Activated naive CD4-positive, alpha-beta T cell treated with anti-CD3 and anti-CD28 coated beads for 36 hours (primary cell): ENCODE results near the gene MYO6. TPM values are rescaled to one million over a fixed set of nuclear protein-coding genes. Genes with fewer than 3 reads are reported as not detected.

ENCODE experiments used
- CTCF ChIA-PET: fragments of 350-600 bp; sonication (Branson Sonifier 250); formaldehyde crosslinking; loops from one replicate; lab custom pipeline; 2021; ENCODE audit warnings: antibody characterized with exemption; lab: Charles Lee
- DNase-seq: peaks from one replicate; pipeline ENCODE4 v3.0.0-alpha.2; 2020
- H3K27ac Mint-ChIP-seq: one replicate; pipeline ENCODE4 v1.8.0; 2021; ENCODE audit warnings: mild to moderate bottlenecking, mixed read lengths
- H3K27me3 Mint-ChIP-seq: one replicate; pipeline ENCODE4 v1.8.0; 2021; ENCODE audit warnings: low read depth, mixed read lengths
- H3K36me3 Mint-ChIP-seq: one replicate; pipeline ENCODE4 v1.8.0; 2021; ENCODE audit warnings: low read depth, mixed read lengths
- H3K4me1 Mint-ChIP-seq: one replicate; pipeline ENCODE4 v1.8.0; 2021; ENCODE audit warnings: low read depth, mixed read lengths
- H3K4me3 Mint-ChIP-seq: one replicate; pipeline ENCODE4 v1.8.0; 2021; ENCODE audit warnings: mild to moderate bottlenecking, moderate library complexity, mixed read lengths
- H3K9me3 Mint-ChIP-seq: one replicate; pipeline ENCODE4 v1.8.0; 2021; ENCODE audit warnings: mixed read lengths
- intact Hi-C: fragments of 100-400 bp; cut with micrococcal nuclease; formaldehyde crosslinking; loops from one replicate; pipeline ENCODE4 v1.15.1; 2023
- total RNA-seq, 2 experiments: library from RNA; stranded (reverse); gene quantifications; one replicate each; pipeline ENCODE4 v1.2.3, GENCODE V29; 2021

The MYO6 gene
- total RNA-seq, 2 experiments from 2014 or later: 1.8 to 2.0 TPM

GRCh38 chr6:75941509-75941908, 192.5 kb downstream of the MYO6 start:
- CTCF ChIA-PET: interaction anchor here (0.6 kb wide), 2 partner anchors 194 to 627 kb away, joined by 3 read pairs; no protein-coding TSS in a partner anchor
- DNase-seq: no peak
- Mint-ChIP-seq H3K4me1 (no peaks in the 10 kb centered on the region), H3K27ac (no peak overlapping the region), H3K4me3 (no peak overlapping the region), H3K9me3 (no peaks in the 10 kb centered on the region), H3K36me3 (no peaks in the 10 kb centered on the region), H3K27me3 (peaks cover 25% of the 10 kb centered on the region)
- intact Hi-C loops: no loop called here

DNA sequence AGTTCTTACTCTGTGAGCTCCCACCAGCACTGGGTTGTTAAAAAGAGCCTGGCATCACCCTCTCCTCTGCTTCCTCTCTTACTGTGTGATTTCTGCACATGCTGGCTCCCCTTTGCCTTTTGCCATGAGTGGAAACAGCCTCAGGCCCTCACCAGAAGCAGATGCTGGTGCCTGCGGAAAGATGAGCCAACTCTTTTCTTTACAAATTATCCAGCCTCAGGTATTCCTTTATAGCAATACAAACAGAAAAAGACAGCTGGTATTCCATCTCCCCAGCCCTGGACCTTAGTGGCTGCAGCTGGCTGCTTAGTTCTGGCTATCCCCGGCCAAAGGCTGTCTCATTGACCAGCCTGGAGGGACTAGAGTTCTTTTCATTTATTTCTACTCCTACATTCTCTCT, 194.3 kb downstream of the MYO6 start:
- H3K27ac Mint-ChIP-seq: no peak overlapping the region
- no peak overlapping the region for H3K4me3 Mint-ChIP-seq
- H3K36me3 Mint-ChIP-seq: no peaks in the 10 kb centered on the region
- H3K9me3 Mint-ChIP-seq: no peaks in the 10 kb centered on the region
- H3K4me1 Mint-ChIP-seq: no peaks in the 10 kb centered on the region
- CTCF ChIA-PET: no interaction called here
- peaks cover 22% of the 10 kb centered on the region for H3K27me3 Mint-ChIP-seq
- intact Hi-C loops: no loop called here
- no peak for DNase-seq

GRCh38 chr6:75946146-75946831, 197.2 kb downstream of the MYO6 start:
- H3K27ac Mint-ChIP-seq: no peak overlapping the region
- H3K4me3 Mint-ChIP-seq: no peak overlapping the region
- DNase-seq: no peak
- H3K27me3 Mint-ChIP-seq: peaks cover 17% of the 10 kb centered on the region
- H3K9me3 Mint-ChIP-seq: no peaks in the 10 kb centered on the region
- intact Hi-C loops: no loop called here
- no peaks in the 10 kb centered on the region for H3K4me1 Mint-ChIP-seq
- H3K36me3 Mint-ChIP-seq: no peaks in the 10 kb centered on the region
- CTCF ChIA-PET: interaction anchor here (0.6 kb wide), 1 partner anchor 14 kb away, joined by 3 read pairs; no protein-coding TSS in a partner anchor

DNA sequence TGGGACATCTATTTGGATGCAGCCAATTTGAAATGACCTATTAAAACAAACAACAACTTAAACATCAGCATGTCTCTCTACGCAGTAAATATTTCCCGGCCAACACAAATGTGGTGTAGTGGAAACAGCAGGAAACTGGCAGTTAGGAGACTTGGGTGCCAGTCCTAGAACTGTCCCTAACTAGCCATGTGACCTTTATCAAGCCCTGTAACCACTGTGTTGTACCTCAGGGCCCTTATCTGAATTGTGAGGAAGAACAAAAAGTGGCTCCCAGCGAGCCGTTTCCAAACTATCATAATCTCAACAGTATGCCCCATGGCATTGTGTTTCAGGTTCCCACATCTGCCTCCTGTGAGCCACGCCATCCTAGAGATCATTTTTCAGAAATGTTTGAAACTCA, 198.9 kb downstream of the MYO6 start:
- intact Hi-C loops: no loop called here
- DNase-seq: no peak
- Mint-ChIP-seq H3K36me3 (no peaks in the 10 kb centered on the region), H3K9me3 (no peaks in the 10 kb centered on the region), H3K27me3 (peaks cover 17% of the 10 kb centered on the region), H3K4me3 (no peak overlapping the region), H3K27ac (no peak overlapping the region), H3K4me1 (no peaks in the 10 kb centered on the region)
- CTCF ChIA-PET: no interaction called here

GRCh38 chr6:75952128-75952527, 203.1 kb downstream of the MYO6 start:
- Mint-ChIP-seq H3K4me3 (no peak overlapping the region), H3K27ac (no peak overlapping the region), H3K9me3 (no peaks in the 10 kb centered on the region), H3K4me1 (no peaks in the 10 kb centered on the region), H3K36me3 (no peaks in the 10 kb centered on the region), H3K27me3 (peaks cover 4% of the 10 kb centered on the region)
- intact Hi-C loops: no loop called here
- CTCF ChIA-PET: no interaction called here
- DNase-seq: no peak

DNA sequence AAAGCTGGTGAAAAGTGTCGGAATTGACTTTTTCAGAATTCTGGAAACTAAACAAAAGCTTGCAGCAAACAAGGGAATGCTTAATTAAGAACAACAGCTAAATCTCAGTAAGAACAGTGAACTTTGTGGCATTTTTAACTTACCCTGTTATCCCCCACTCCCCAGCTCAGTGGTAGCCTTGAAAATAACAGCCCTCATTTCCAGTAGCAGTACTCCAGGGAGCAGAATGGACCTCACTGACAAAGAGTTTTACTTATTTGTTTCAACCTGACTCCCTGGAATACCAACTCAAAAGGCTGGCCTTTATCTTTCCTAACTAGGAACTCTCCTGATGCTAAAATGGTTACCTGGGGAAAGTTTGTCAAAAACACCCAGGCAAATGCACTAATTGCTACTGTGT, 214.5 kb downstream of the MYO6 start:
- CTCF ChIA-PET: interaction anchor here (1.2 kb wide), 1 partner anchor 27 kb away, joined by 3 read pairs; no protein-coding TSS in a partner anchor
- peaks cover 3% of the 10 kb centered on the region for H3K27me3 Mint-ChIP-seq
- H3K4me1 Mint-ChIP-seq: no peaks in the 10 kb centered on the region
- DNase-seq: no peak
- no peaks in the 10 kb centered on the region for H3K9me3 Mint-ChIP-seq
- no peak overlapping the region for H3K27ac Mint-ChIP-seq
- H3K36me3 Mint-ChIP-seq: no peaks in the 10 kb centered on the region
- H3K4me3 Mint-ChIP-seq: no peak overlapping the region
- intact Hi-C loops: no loop called here

GRCh38 chr6:75968143-75968542, 219.1 kb downstream of the MYO6 start:
- Mint-ChIP-seq H3K27ac (no peak overlapping the region), H3K9me3 (no peaks in the 10 kb centered on the region), H3K4me1 (no peaks in the 10 kb centered on the region), H3K36me3 (no peaks in the 10 kb centered on the region), H3K27me3 (no peaks in the 10 kb centered on the region), H3K4me3 (no peak overlapping the region)
- CTCF ChIA-PET: interaction anchor here (1.2 kb wide), 1 partner anchor 33 kb away, joined by 3 read pairs; no protein-coding TSS in a partner anchor
- DNase-seq: no peak
- intact Hi-C loops: no loop called here

Other genes starting within 250 kb of the MYO6 start
- gene SENP6, start 147.4 kb upstream of the MYO6 start, total RNA-seq: 10 to 100 TPM; 54.0 to 57.7 TPM